ENCODE measurements around the gene RAMACL.
"Not testable (repeated sequence)": the region's sequence is repeated elsewhere in the genome, so short reads cannot be mapped to it uniquely, and the experiment has no call there.

Gene RAMACL

GRCh38 chr6:166586424-166587156 lies at the start of gene RAMACL:
RAMACL (minus strand) TSS chr6:166586678; CDS start chr6:166586477, 201 bp downstream.
- peak; percentile 33 for DNase-seq (ENCODE audit: low spot score)

- no peak for DNase-seq (ENCODE audit: low spot score)
Measured at GRCh38 chr6:166635013-166635970, 48.8 kb upstream of the RAMACL start.

- DNase-seq (ENCODE audit: low spot score) = not testable (repeated sequence)
Measured at GRCh38 chr6:166634581-166634980, 48.1 kb upstream of the RAMACL start.

GRCh38 chr6:166633732-166634535 lies 47.5 kb upstream of the RAMACL start:
- DNase-seq (ENCODE audit: low spot score) = peak; percentile 53

- no peak for DNase-seq (ENCODE audit: low spot score)
Measured at GRCh38 chr6:166632731-166633130, 46.3 kb upstream of the RAMACL start.

GRCh38 chr6:166630462-166630861 lies 44.0 kb upstream of the RAMACL start:
- no peak for DNase-seq (ENCODE audit: low spot score)

- peak; percentile 30 for DNase-seq (ENCODE audit: low spot score)
Measured at GRCh38 chr6:166629628-166630027, 43.1 kb upstream of the RAMACL start.

GRCh38 chr6:166627875-166628801 lies 41.7 kb upstream of the RAMACL start:
- DNase-seq (ENCODE audit: low spot score) = peak; percentile 8

- DNase-seq (ENCODE audit: low spot score) = peak; percentile 98
Measured at GRCh38 chr6:166627033-166627874, 40.8 kb upstream of the RAMACL start, which contains the start of gene RPS6KA2. RPS6KA2 (minus strand) TSS chr6:166627251; CDS start chr6:166627019, 232 bp downstream.

- DNase-seq (ENCODE audit: low spot score) = no peak
Measured at GRCh38 chr6:166626177-166627032, 39.9 kb upstream of the RAMACL start.

GRCh38 chr6:166625356-166625755 lies 38.9 kb upstream of the RAMACL start:
- no peak for DNase-seq (ENCODE audit: low spot score)

GRCh38 chr6:166624275-166624674 lies 37.8 kb upstream of the RAMACL start:
- DNase-seq (ENCODE audit: low spot score) = no peak

GRCh38 chr6:166623318-166623717 lies 36.8 kb upstream of the RAMACL start:
- DNase-seq (ENCODE audit: low spot score) = no peak

GRCh38 chr6:166621114-166621540 lies 34.6 kb upstream of the RAMACL start:
- no peak for DNase-seq (ENCODE audit: low spot score)

- DNase-seq (ENCODE audit: low spot score) = no peak
Measured at GRCh38 chr6:166620478-166621113, 34.1 kb upstream of the RAMACL start.

- no peak for DNase-seq (ENCODE audit: low spot score)
Measured at GRCh38 chr6:166619912-166620311, 33.4 kb upstream of the RAMACL start.

- no peak for DNase-seq (ENCODE audit: low spot score)
Measured at GRCh38 chr6:166618866-166619761, 32.6 kb upstream of the RAMACL start.
